HCT116 (cell line): ENCODE measurements around the gene DAPK2. TPM values are rescaled to one million over a fixed set of nuclear protein-coding genes. Genes with fewer than 3 reads are reported as not detected.

Experiments used
- ATAC-seq: fragments of 200-7000 bp; cut with Tn5 transposase; 2 replicates; pipeline ENCODE4 v1.9.1; 2020; ENCODE audit warnings: mild to moderate bottlenecking, moderate library complexity
- BruUV-seq: library from RNA; stranded (reverse); fragments of 400-500 nt; replicated peaks from 2 replicates; lab custom pipeline; 2021; lab: Mats Ljungman, UMichigan
- CTCF ChIA-PET: fragments of 300-600 bp; sonication (Branson Sonifier 250); formaldehyde crosslinking; loops from one replicate; lab custom pipeline; 2021; ENCODE audit warnings: antibody characterized with exemption; lab: Charles Lee
- POLR2A ChIA-PET: fragments of 300-600, 350-600 bp; sonication (Branson Sonifier 250); formaldehyde crosslinking; loops from one replicate; lab custom pipeline; 2021; ENCODE audit warnings: antibody characterized with exemption; lab: Charles Lee
- RAD21 ChIA-PET, 2 experiments: fragments of 300-600 bp; sonication (Branson Sonifier 250); formaldehyde crosslinking; loops; one replicate each; lab custom pipeline; 2023; ENCODE audit warnings: low total read pairs in 2 of 2; ENCODE audit not compliant: uncharacterized antibody in 2 of 2, unreplicated experiment in 2 of 2, low non-redundant PET in 1 of 2; lab: Charles Lee
- DNase-seq: peaks from one replicate; pipeline ENCODE4 v3.0.0-alpha.2; 2010; ENCODE audit warnings: low read depth, low spot score
- H2AFZ ChIP-seq: fragments of 200-600 bp; shearing (Covaris generic), sonication (generic); 2 replicates; pipeline ENCODE4 v1.6.1; 2017; ENCODE audit warnings: low read depth, mixed run types, mixed read lengths, antibody characterized with exemption, low read length; ENCODE audit not compliant: poor library complexity, severe bottlenecking
- H3K27ac ChIP-seq: 2 replicates; pipeline ENCODE4 v1.5.1; 2012; ENCODE audit warnings: low read depth, low read length
- H3K27me3 ChIP-seq: fragments of 200-600 bp; sonication (generic); 2 replicates; pipeline ENCODE4 v1.6.1; 2016; ENCODE audit warnings: mixed run types, low read length, mixed read lengths; ENCODE audit not compliant: insufficient read depth
- H3K36me3 ChIP-seq, 2 experiments: fragments of 200-500 bp in 1 of 2; fragments of 200-600 bp in 1 of 2; sonication (Bioruptor generic) in 1 of 2; sonication (generic) in 1 of 2; 2 replicates each; pipeline versions ENCODE4 v1.5.1 to v1.6.1; 2014 to 2016; ENCODE audit warnings: low read length in 2 of 2, inconsistent platforms in 1 of 2, mixed read lengths in 1 of 2, mixed run types in 1 of 2; ENCODE audit not compliant: insufficient read depth in 2 of 2, control insufficient read depth in 1 of 2
- H3K4me1 ChIP-seq, 2 experiments: fragments of 200-600 bp in 1 of 2; sonication (generic) in 1 of 2; 2 replicates each; pipeline versions ENCODE4 v1.5.1 to v1.6.1; 2012 to 2017; ENCODE audit warnings: low read length in 2 of 2, inconsistent platforms in 1 of 2, mild to moderate bottlenecking in 1 of 2, mixed read lengths in 1 of 2, mixed run types in 1 of 2, moderate library complexity in 1 of 2; ENCODE audit not compliant: insufficient read depth in 2 of 2, control insufficient read depth in 1 of 2
- H3K4me2 ChIP-seq: fragments of 200-600 bp; sonication (generic); 2 replicates; pipeline ENCODE4 v1.6.1; 2017; ENCODE audit warnings: mixed run types, low read length, mixed read lengths
- H3K4me3 ChIP-seq, 2 experiments: fragments of 200-600 bp in 1 of 2; sonication (generic) in 1 of 2; replicated peaks in 1 of 2; 2 replicates each; pipeline ENCODE4 v1.5.1; 2011 to 2016; ENCODE audit warnings: low read length in 2 of 2, control low read depth in 1 of 2, low read depth in 1 of 2, mild to moderate bottlenecking in 1 of 2, mixed read lengths in 1 of 2, mixed run types in 1 of 2
- H3K79me2 ChIP-seq: fragments of 200-600 bp; sonication (generic); 2 replicates; pipeline ENCODE4 v1.6.1; 2017; ENCODE audit warnings: mild to moderate bottlenecking, mixed run types, low read length, moderate library complexity, mixed read lengths; ENCODE audit not compliant: insufficient read depth
- H3K9ac ChIP-seq: fragments of 200-600 bp; sonication (generic); 2 replicates; pipeline ENCODE4 v1.6.1; 2016; ENCODE audit warnings: low read length, mixed read lengths
- H3K9me2 ChIP-seq: fragments of 200-600 bp; sonication (generic), shearing (Covaris generic); 2 replicates; pipeline ENCODE4 v1.6.1; 2017; ENCODE audit warnings: mixed run types, mild to moderate bottlenecking, moderate library complexity; ENCODE audit not compliant: insufficient read depth
- H3K9me3 ChIP-seq, 2 experiments: fragments of 200-500 bp in 1 of 2; fragments of 200-600 bp in 1 of 2; sonication (Bioruptor generic) in 1 of 2; sonication (generic) in 1 of 2; 2 replicates each; pipeline ENCODE4 v1.6.1; 2014 to 2017; ENCODE audit warnings: low read length in 2 of 2, mixed read lengths in 2 of 2, inconsistent platforms in 1 of 2, low read depth in 1 of 2, mild to moderate bottlenecking in 1 of 2, mixed run types in 1 of 2, moderate library complexity in 1 of 2; ENCODE audit not compliant: control insufficient read depth in 1 of 2, insufficient read depth in 1 of 2
- H4K20me1 ChIP-seq: fragments of 200-600 bp; sonication (generic), shearing (Covaris generic); 2 replicates; pipeline ENCODE4 v1.6.1; 2017; ENCODE audit warnings: mixed run types, mild to moderate bottlenecking, moderate library complexity; ENCODE audit not compliant: insufficient read depth
- ATF3 ChIP-seq: IDR thresholded peaks from 2 replicates; pipeline ENCODE4 v1.6.1; 2012
- CBX3 ChIP-seq: IDR thresholded peaks from 2 replicates; pipeline ENCODE4 v1.6.1; 2012; ENCODE audit warnings: low read depth
- CEBPB ChIP-seq: IDR thresholded peaks from 2 replicates; pipeline ENCODE4 v1.6.1; 2012; ENCODE audit warnings: low read depth
- EGR1 ChIP-seq: IDR thresholded peaks from 2 replicates; pipeline ENCODE4 v1.6.1; 2012; ENCODE audit warnings: low read depth
- ELF1 ChIP-seq: IDR thresholded peaks from 2 replicates; pipeline ENCODE4 v1.6.1; 2012; ENCODE audit warnings: low read depth, borderline replicate concordance
- EZH2 ChIP-seq: fragments of 200-600 bp; sonication (generic); IDR thresholded peaks from 2 replicates; pipeline ENCODE4 v1.6.1; 2017; ENCODE audit warnings: antibody characterized with exemption, mixed run types
- EZH2phosphoT487 ChIP-seq: fragments of 200-600 bp; IDR thresholded peaks from 2 replicates; pipeline ENCODE4 v1.6.1; 2018; ENCODE audit warnings: antibody characterized with exemption, borderline replicate concordance
- FOSL1 ChIP-seq: IDR thresholded peaks from 2 replicates; pipeline ENCODE4 v1.6.1; 2012; ENCODE audit warnings: low read depth
- JUND ChIP-seq: IDR thresholded peaks from 2 replicates; pipeline ENCODE4 v1.6.1; 2012
- RAD21 ChIP-seq: IDR thresholded peaks from 2 replicates; pipeline ENCODE4 v1.6.1; 2012; ENCODE audit warnings: low read depth, mild to moderate bottlenecking
- SIN3A ChIP-seq: IDR thresholded peaks from 2 replicates; pipeline ENCODE4 v1.6.1; 2012; ENCODE audit warnings: low read depth
- SRF ChIP-seq: IDR thresholded peaks from 2 replicates; pipeline ENCODE4 v1.6.1; 2012; ENCODE audit warnings: low read depth
- TCF7L2 ChIP-seq: IDR thresholded peaks from 2 replicates; pipeline ENCODE4 v1.7.0; 2011; ENCODE audit warnings: borderline replicate concordance, inconsistent platforms; ENCODE audit not compliant: insufficient read depth, insufficient read length; ENCODE audit errors: extremely low read depth
- YY1 ChIP-seq: IDR thresholded peaks from 2 replicates; pipeline ENCODE4 v1.6.1; 2011; ENCODE audit warnings: low read length, low read depth, moderate library complexity, mild to moderate bottlenecking; ENCODE audit not compliant: insufficient replicate concordance; ENCODE audit errors: extremely low read depth
- ZBTB33 ChIP-seq: IDR thresholded peaks from 2 replicates; pipeline ENCODE4 v1.6.1; 2011; ENCODE audit warnings: mild to moderate bottlenecking, low read length, moderate library complexity; ENCODE audit not compliant: insufficient replicate concordance; ENCODE audit errors: extremely low read depth
- ZNF274 ChIP-seq: fragments of 200-500 bp; sonication (Bioruptor generic); IDR thresholded peaks from 2 replicates; pipeline ENCODE4 v1.6.1; 2014; ENCODE audit warnings: mild to moderate bottlenecking, low read depth, low read length, inconsistent platforms
- intact Hi-C: fragments of 100-400 bp; cut with micrococcal nuclease; formaldehyde crosslinking; loops from 2 replicates; pipeline ENCODE4 v1.10.0; 2022
- total RNA-seq: library from RNA; stranded (reverse); gene quantifications from one replicate; pipeline ENCODE4 v1.2.1, GENCODE V29; 2021; ENCODE audit not compliant: unreplicated experiment
- TF ChIP-seq, protein P1 (sequence below): IDR thresholded peaks from 2 replicates; pipeline ENCODE4 v1.6.1; 2012; ENCODE audit warnings: low read depth
- TF ChIP-seq, protein P2 (sequence below): IDR thresholded peaks from 2 replicates; pipeline ENCODE4 v1.6.1; 2012

Gene DAPK2
- total RNA-seq, 1 experiment from 2014 or later: 4.8 TPM

- TF ChIP-seq, protein P1, sequence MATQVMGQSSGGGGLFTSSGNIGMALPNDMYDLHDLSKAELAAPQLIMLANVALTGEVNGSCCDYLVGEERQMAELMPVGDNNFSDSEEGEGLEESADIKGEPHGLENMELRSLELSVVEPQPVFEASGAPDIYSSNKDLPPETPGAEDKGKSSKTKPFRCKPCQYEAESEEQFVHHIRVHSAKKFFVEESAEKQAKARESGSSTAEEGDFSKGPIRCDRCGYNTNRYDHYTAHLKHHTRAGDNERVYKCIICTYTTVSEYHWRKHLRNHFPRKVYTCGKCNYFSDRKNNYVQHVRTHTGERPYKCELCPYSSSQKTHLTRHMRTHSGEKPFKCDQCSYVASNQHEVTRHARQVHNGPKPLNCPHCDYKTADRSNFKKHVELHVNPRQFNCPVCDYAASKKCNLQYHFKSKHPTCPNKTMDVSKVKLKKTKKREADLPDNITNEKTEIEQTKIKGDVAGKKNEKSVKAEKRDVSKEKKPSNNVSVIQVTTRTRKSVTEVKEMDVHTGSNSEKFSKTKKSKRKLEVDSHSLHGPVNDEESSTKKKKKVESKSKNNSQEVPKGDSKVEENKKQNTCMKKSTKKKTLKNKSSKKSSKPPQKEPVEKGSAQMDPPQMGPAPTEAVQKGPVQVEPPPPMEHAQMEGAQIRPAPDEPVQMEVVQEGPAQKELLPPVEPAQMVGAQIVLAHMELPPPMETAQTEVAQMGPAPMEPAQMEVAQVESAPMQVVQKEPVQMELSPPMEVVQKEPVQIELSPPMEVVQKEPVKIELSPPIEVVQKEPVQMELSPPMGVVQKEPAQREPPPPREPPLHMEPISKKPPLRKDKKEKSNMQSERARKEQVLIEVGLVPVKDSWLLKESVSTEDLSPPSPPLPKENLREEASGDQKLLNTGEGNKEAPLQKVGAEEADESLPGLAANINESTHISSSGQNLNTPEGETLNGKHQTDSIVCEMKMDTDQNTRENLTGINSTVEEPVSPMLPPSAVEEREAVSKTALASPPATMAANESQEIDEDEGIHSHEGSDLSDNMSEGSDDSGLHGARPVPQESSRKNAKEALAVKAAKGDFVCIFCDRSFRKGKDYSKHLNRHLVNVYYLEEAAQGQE: no peak
- no peak for TF ChIP-seq SIN3A
- no peak for TF ChIP-seq SRF
- no peak for TF ChIP-seq RAD21
- TF ChIP-seq ZBTB33: no peak
- no peak for TF ChIP-seq EZH2
- TF ChIP-seq, protein P2, sequence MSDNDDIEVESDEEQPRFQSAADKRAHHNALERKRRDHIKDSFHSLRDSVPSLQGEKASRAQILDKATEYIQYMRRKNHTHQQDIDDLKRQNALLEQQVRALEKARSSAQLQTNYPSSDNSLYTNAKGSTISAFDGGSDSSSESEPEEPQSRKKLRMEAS: no peak
- TF ChIP-seq CBX3: no peak
- no peak for TF ChIP-seq JUND
- no peak for TF ChIP-seq EZH2phosphoT487
- no peak for TF ChIP-seq CEBPB
- no peak for TF ChIP-seq ZNF274
- TF ChIP-seq ELF1: no peak
- no peak for TF ChIP-seq FOSL1
- no peak for TF ChIP-seq EGR1
- no peak for TF ChIP-seq YY1
- TF ChIP-seq TCF7L2: no peak
- no peak for TF ChIP-seq ATF3
- TF ChIP-seq, all 23 proteins: peak for 0
- no peak overlapping the region for H3K4me3 ChIP-seq
- H3K27me3 ChIP-seq: no peaks in the 10 kb centered on the region
- no peaks in the 10 kb centered on the region for H3K36me3 ChIP-seq
- H3K4me1 ChIP-seq: peaks cover 0 to 14% of the 10 kb centered on the region in 2 experiments; a peak in 1 of 4 replicates
- ATAC-seq (no peak), DNase-seq (no peak)
- ChIA-PET CTCF (no interaction called here), RAD21 (no interaction called here), POLR2A (no interaction called here)
- no peaks in the 10 kb centered on the region for H3K9me3 ChIP-seq
- no peak overlapping the region for H3K9ac ChIP-seq
- H3K79me2 ChIP-seq: no peaks in the 10 kb centered on the region
- BruUV-seq: no TSS peak
- no peaks in the 10 kb centered on the region for H3K9me2 ChIP-seq
- no peak overlapping the region for H3K27ac ChIP-seq
- intact Hi-C loops: no loop called here
- H2AFZ ChIP-seq: no peak overlapping the region
- H4K20me1 ChIP-seq: no peaks in the 10 kb centered on the region
- no peak overlapping the region for H3K4me2 ChIP-seq
Measured at GRCh38 chr15:63948971-63949370, 97.3 kb downstream of the DAPK2 start.
